GM21786 (cell line): ENCODE measurements around the gene GSX2.
"Not testable (repeated sequence)": the region's sequence is repeated elsewhere in the genome, so short reads cannot be mapped to it uniquely, and the experiment has no call there.

Experiments used
- ATAC-seq: cut with Tn5 transposase; IDR thresholded peaks from one replicate; pipeline ENCODE4 v1.9.1; 2021; ENCODE audit not compliant: unreplicated experiment

The GSX2 gene

GRCh38 chr4:54102531-54103106 is 2.7 kb downstream of the GSX2 start:
- ATAC-seq: no peak

- no peak for ATAC-seq
These were observed 3.2 kb downstream of the GSX2 start for GRCh38 chr4:54103190-54103574.

GRCh38 chr4:54104907-54105306 is 4.9 kb downstream of the GSX2 start:
- no peak for ATAC-seq

GRCh38 chr4:54107951-54108748 is 8.2 kb downstream of the GSX2 start:
- ATAC-seq: no peak

- ATAC-seq: no peak
These were observed 9.5 kb downstream of the GSX2 start for GRCh38 chr4:54109241-54110018.

- no peak for ATAC-seq
These were observed 10.1 kb downstream of the GSX2 start for GRCh38 chr4:54110019-54110416.

GRCh38 chr4:54113206-54113605 is 13.2 kb downstream of the GSX2 start:
- not testable (repeated sequence) for ATAC-seq

GRCh38 chr4:54116246-54116645 is 16.3 kb downstream of the GSX2 start:
- not testable (repeated sequence) for ATAC-seq

- no peak for ATAC-seq
These were observed 19.1 kb downstream of the GSX2 start for GRCh38 chr4:54118850-54119589.

- no peak for ATAC-seq
These were observed 20.6 kb downstream of the GSX2 start for GRCh38 chr4:54120518-54120917.

- ATAC-seq: no peak
These were observed 27.7 kb downstream of the GSX2 start for GRCh38 chr4:54127660-54128059.

- ATAC-seq: not testable (repeated sequence)
These were observed 28.7 kb downstream of the GSX2 start for GRCh38 chr4:54128694-54129093.

GRCh38 chr4:54139332-54139731 is 39.4 kb downstream of the GSX2 start:
- no peak for ATAC-seq

GRCh38 chr4:54140287-54140686 is 40.3 kb downstream of the GSX2 start:
- ATAC-seq: no peak

- ATAC-seq: no peak
These were observed 44.2 kb downstream of the GSX2 start for GRCh38 chr4:54144199-54144598.

GRCh38 chr4:54144661-54145171 is 44.8 kb downstream of the GSX2 start:
- ATAC-seq: no peak

- ATAC-seq: no peak
These were observed 46.2 kb downstream of the GSX2 start for GRCh38 chr4:54146139-54146538.

- ATAC-seq: no peak
These were observed 49.4 kb downstream of the GSX2 start for GRCh38 chr4:54149323-54149722.
